T follicular helper cell (primary cell): Measurements from ENCODE around the gene STK35.

Experiments
- DNase-seq: peaks from one replicate; pipeline ENCODE4 v3.0.0-alpha.2; 2020; ENCODE audit warnings: low read depth

STK35 gene

GRCh38 chr20:2104236-2104635, 2.6 kb downstream of the STK35 start:
- no peak for DNase-seq

DNA sequence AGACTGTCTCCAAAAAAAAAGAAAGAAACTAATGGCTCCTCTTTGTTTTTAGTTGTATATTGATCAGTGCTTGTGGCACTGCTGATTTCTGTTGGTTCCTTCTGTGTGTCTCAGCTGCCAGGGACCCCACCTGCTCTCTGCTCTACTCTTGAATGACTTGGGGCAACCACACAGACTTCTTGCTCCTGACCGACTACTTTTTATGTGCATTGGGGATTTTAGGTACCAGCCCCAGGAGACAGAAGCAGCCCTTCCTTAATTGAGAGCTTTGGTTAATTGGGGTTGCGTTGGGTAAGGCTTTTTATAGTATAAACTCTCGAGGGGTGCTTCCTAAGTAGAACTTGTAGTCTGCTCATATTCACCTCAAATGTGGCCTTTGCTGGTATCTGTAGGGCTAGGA, 6.9 kb downstream of the STK35 start:
- no peak for DNase-seq

DNA sequence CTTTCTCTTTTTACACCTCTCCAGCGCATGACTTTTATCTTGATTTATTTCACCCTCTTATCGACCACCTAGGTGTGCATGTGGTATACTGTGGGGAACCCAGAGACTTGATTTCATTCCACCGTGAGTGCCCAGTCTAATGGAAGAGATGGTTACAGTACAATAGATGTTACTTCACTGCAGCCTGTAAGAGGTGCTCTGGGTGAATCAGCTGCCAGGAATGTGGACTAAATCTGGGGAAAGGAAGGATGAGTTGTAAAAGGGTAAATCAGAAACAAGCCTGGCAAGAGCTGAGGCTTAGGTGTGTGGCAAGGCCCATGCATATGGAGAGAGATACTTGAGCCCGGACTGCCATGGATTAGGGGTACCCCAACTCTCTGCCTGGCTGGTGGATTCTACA, 7.4 kb downstream of the STK35 start:
- DNase-seq: no peak

DNA sequence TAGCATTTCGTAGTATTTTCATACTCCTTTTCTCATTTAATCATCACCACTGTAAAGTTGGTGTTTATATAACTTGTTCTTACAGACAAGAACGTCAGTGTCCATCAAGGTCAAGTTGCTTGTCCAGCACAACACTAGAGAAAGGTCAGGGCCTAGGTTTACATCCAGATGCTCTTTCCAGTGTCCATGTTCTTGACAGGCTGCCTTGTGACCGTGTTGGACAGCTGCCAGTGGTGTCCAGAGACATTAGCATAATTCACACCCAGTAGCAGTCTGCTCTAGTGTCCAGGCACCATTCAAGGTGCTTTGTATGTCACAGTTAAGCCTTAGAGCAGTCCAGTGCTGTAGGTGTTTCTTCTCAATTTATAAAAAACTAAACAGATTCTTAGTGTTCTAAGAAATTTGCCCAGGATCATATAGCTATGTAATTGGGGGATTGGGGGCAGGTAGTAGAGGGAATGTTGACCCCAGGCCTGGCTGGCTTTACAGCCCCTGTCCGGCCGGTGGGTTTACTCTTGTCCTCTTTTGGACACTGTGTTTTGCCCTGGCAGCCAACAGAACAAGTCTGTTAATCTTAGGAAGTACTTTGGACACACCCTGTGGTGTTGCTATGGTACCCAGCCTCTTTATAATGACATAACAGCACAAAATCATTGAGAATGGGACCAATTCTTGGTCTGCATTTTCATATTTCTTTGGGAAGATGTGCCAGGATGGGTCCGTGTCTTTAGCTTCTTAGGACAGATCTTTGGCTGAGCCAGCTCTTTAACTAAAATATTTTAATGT, 8.0 kb downstream of the STK35 start:
- no peak for DNase-seq

GRCh38 chr20:2112910-2113309, 11.3 kb downstream of the STK35 start:
- DNase-seq: no peak

DNA sequence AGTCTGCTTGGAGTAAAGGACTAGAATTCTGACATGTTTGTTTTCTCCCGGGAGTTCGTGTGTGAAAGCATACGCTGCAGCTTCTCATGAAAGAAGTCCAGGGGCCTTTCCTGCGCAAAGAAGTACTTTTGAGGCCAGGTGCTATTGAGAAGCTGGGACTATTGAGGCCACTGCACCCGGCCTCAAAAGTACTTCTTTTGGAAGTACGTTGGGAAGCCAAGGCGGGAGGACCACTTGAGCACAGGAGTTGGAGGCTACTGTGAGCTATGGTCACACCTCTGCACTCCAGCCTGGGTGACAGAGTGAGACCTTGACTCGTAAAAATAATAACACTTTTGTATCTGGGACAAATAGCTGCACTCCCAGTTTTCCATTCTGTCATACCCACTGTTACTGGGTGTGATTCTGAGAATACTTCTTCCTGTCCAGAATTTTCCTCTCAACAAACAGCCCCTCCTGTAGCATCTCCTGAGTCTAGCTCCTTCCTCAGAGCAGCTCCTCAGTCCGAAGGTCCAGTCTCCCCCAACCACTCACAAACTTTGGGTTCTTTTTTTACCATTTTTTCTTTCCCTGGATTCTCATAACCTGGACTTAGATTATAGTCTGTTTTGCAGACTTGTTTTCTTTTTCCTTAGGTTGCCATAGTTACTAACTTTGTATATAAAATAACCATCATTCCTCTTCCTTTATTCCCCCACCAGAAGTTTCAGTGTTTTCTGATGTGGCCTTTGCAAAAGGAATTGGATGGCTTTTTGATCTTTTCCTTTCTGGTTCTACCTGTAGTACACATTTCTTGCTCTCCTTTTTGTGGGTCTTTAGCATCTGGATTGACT, 12.7 kb downstream of the STK35 start:
- no peak for DNase-seq

DNA sequence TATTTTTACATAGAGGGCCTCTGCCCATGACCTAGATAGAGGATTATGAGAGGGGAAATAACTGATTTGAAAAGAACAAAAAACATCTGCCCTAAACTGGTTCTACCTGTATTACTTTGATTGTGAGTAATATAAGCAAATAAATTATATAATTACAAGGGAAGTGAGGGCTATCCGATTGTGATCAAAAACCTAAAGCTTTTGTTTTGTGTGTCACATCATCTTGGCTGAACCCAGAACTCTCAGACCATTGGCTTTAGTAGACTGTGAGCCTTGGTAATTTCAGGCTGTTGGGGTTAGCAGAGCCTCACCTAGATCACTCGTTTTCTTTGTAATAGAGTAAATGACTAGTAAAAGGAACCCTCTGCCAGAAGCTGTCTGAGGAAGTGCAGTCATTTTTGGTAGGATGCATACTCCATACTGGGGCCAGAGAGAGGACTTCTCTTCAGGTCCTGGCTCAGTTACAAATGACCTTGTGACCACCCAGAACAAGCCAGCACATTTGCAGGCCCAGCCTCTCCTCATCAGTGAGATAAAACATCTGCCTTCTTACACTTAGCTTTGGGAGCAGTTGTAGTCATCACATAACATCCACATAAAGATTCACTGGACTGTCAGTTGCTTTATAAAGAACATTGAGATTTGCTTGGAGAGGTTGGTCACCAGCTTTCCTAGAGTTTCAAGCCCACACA, 13.5 kb downstream of the STK35 start:
- DNase-seq: no peak

DNA sequence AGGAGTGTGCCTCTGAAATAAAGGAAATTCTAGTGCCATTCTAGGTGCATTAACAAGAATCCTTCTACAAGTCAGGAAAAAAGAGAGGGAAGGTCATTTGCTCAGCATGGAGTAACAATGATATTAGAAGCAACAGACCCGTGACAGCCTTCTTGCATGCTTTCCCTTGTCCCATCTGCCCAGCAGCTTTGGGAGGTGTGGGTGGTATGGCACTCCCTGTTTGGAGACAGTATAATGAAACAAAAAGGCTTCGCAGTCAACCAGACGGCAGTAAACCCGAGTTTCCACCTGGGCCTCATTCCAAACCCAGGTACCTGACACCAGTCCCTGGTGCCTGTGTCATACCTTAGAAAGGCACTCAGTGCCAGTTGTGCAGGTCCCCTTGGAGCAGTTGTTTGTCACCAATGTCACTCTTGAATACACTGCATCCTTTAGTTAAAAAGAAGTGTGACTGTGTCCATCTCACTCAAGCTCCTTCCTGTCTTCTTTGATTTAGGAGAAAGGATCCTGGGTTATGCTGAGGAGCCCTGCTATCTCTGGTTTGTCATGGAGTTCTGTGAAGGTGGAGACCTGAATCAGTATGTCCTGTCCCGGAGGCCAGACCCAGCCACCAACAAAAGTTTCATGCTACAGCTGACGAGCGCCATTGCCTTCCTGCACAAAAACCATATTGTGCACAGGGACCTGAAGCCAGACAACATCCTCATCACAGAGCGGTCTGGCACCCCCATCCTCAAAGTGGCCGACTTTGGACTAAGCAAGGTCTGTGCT, 14.7 kb downstream of the STK35 start:
- DNase-seq: no peak

DNA sequence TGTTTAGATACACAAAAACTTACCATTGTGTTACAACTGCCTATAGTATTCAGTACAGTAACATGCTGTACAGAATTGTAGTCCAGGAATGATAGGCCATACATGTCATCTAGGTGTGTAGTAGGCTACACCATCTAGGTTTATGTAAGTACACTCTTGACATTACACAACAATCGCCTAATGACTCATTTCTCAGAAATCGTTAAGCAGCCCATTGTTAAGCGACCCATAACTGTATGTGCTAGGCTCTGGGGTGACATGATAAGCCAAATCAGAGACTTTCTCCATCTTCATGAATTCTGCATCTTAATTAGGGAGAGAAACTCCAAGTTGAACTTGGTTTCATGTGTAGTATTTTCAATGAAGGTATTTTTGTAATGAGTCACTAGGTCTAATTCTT, 17.2 kb downstream of the STK35 start:
- no peak for DNase-seq

GRCh38 chr20:2122936-2123335, 21.3 kb downstream of the STK35 start:
- DNase-seq: no peak

DNA sequence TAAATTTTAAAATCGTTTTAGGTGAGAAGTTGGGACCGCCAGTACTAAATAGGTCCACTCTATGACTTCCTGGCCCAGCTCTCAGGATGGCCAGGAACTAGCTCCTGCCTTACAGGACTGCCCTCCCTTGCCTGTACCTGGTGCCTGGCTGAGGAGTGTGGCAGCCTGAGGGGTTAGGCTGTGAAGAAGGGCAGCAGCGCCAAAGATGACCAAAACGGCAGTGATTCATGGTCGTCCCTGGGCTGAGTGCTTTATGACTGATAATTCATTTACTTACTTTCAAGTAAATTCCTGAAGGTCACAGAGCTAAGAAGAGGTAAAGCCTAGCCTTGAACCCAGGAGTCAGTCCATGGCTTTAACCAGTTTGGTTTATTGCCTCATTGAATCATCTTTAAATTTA, 22.1 kb downstream of the STK35 start:
- no peak for DNase-seq

GRCh38 chr20:2124564-2125213, 23.1 kb downstream of the STK35 start:
- DNase-seq: no peak

DNA sequence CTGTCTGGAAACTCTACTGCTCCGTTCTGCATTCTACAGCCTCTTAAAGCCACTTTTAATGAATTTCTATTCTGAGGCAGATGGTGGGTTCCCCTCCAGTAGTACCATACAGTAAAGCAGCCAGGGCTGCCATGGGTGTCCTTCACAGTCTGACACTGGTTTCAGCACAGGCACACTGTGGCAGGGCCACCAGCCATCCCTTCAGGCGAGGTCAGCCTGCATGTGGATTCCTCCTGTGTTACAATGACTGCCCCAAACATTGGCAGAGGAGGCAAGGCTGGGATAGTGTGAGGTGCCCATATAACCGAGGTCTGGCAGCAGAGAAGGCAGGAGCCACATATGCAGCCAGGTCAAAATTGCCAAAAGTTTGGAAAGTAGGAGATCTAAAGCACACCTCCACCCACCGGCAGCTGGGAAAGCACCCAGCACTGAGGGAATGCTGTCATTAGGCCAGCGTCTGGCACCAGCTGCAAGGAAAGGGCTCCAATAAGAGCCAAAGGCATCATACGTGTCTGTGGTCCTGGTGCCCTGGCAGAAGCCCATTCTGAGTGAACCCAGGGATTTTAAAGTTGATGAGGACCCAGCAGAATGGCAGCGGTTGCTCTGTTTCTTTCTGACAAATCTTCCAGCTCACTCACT, 24.0 kb downstream of the STK35 start:
- DNase-seq: no peak

GRCh38 chr20:2127238-2127637, 25.6 kb downstream of the STK35 start:
- DNase-seq: no peak

GRCh38 chr20:2128542-2128941, 26.9 kb downstream of the STK35 start:
- no peak for DNase-seq

GRCh38 chr20:2130062-2130591, 28.5 kb downstream of the STK35 start:
- DNase-seq: no peak

DNA sequence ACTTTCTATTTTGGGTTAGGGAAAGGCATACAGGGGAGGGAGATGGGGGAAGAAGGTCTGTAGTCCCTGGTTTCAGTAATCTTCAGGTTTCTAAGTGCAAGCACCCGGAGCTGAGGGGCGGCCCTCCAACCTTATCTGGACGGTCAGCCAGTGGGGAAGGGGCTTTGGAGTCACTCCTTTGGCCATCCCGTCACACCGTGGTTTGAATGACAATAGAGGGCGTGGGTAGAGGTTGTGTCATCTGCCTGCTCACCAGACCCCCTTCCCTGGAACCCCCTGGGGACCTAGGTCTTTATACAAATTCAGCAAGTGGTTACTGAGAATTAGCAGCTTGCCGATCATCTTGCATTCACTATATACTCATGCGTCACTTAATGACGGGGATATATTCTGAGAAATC, 29.1 kb downstream of the STK35 start:
- DNase-seq: no peak

DNA sequence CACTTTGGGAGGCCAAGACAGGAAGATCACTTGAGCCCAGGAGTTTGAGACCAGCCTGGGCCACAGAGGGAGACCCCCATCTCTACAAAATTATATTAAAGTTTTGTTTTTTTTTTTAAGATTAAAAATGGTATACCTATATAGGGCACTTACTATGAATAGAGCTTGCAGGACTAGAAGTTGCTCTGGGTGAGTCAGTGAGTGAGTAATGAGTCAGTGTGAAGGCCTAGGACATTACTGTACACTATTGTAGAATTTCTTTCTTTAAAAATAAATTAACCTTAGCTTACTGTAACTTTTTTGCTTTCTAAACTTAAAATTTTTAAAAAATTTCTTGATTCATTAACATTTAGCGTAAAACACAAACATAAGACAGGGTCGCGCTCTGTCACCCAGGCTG, 29.7 kb downstream of the STK35 start:
- DNase-seq: no peak

- DNase-seq: no peak
Measured at GRCh38 chr20:2132461-2132901, 30.9 kb downstream of the STK35 start.

GRCh38 chr20:2133318-2134183, 31.9 kb downstream of the STK35 start:
- no peak for DNase-seq
